Hematopoietic multipotent progenitor cell treated with erythropoietin and hydrocortisone succinate and interleukin-3 and kit ligand, for 17 days (in vitro differentiated cells): Measurements from ENCODE around the gene NCK2.

ENCODE experiments used
- DNase-seq: peaks from one replicate; pipeline ENCODE4 v3.0.0-alpha.2; 2015; ENCODE audit warnings: low spot score

The NCK2 gene

GRCh38 chr2:105736145-105736544 lies 8.6 kb upstream of the NCK2 start:
- no peak for DNase-seq

GRCh38 chr2:105737980-105738657 lies 6.6 kb upstream of the NCK2 start:
- no peak for DNase-seq

DNA sequence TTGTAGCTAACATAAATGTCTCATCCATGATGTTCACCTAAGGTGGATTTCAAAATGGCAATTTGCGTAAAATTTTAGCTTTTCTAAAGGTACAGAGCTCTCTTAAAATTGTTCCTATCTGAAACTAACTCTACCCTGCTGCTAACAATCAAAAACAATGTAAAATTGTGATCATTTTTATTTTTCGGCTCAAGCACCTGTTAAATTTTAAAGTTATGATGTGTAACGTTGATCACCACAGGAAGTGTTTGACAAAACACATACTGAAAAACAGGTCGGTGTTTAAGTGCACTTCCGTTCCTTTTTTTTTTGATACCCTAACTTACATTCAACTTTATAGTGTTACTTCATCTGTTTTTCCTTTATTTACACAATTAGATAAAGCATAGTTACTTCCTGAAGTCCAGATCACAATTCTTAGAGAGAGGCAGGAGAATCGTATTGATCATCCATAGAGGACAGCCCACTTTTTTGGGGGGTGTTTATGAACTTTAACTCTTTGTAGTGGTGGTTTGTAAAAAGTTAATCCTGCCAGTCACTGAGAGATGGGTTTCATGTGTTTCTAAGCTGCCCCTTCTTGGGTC lies 6.0 kb upstream of the NCK2 start:
- DNase-seq: no peak

GRCh38 chr2:105739426-105739825 lies 5.3 kb upstream of the NCK2 start:
- DNase-seq: no peak

DNA sequence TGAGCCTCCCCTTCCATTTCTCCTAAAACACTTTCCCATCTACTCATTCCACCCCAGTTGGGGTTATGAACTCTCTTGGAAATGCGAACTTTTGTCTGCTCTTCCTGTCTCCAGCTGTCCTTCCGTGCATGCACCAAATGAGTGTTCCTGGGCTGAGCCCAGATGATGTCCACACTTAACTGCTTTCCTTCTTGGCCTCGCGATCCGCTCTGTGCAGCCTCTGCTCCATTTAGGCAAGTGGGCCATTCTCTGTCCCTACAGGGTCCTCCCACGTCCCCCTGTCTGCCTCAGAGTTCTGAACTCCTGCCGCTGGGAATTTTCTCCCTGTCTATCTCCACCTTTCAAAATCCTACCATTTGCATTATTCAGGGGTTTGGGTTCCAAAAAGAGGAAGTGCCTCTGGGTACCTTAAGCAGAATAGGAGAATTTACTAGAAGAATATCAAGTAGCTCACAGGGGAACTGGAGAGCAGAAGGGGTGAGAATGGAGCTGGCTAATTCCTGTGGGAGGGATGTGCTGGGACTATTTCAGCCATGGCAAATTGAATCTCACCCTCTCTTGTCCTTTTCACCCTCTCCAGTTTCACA lies 4.7 kb upstream of the NCK2 start:
- DNase-seq: no peak

- no peak for DNase-seq
These were observed 3.5 kb upstream of the NCK2 start for GRCh38 chr2:105741174-105741573.

DNA sequence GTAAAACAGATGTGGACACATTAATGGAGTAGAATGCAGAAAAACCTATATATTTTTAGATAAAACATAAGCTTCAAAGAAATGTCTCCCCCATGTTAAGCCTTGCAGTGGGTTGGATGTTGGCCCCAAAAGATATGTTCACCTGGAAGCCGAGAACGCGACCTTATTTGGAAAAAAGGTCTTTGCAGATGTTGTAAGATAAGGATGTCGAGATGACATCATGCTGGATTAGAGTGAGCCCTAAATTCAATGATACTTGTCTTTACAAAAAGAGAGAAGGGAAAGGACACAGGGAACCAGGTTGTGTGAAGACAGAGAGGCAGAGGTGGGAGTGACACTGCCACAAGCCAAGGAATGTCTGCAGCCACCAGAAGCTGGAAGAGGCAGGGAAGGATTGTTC lies 3.1 kb upstream of the NCK2 start:
- DNase-seq: no peak

DNA sequence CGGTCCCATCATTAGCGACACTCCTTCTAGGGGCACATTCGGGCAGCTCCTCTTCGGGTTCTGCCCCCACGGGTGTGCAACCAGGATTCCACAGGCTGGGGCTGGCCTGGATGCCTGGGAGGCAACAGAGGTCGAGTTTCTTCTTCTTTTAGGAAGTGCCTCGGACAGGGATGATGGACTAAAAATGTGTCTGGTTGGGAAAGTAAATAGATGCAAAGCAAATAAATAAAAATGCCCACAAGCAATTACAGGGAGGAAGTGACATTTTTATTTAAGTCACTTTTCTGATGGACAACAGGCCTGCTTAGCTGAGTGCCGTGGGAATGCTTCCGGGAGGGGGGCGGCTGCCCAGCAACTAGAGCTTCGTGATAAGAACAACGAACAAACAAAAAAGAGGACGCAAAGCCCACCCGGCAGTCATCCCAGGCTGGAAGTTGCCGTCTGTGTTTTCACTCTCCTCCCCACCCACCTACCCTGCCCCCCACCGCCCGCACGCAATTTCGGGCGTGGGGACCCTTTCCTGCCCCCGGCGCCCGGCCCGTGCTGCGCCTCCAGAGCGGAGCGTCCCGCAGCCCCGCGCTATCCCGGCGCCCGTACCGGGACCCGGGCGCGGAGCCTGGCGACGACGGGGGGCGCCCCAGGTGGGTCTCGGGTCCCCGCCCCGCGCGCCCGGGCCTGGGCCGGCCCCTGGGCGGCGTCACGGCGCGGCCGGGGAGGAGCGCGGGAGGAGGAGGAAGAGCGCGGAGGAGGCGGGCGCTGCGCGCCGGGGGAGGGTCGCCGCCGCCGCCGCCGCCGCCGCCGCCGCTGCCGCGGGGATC lies 412 bp upstream of the NCK2 start:
- no peak for DNase-seq

DNA sequence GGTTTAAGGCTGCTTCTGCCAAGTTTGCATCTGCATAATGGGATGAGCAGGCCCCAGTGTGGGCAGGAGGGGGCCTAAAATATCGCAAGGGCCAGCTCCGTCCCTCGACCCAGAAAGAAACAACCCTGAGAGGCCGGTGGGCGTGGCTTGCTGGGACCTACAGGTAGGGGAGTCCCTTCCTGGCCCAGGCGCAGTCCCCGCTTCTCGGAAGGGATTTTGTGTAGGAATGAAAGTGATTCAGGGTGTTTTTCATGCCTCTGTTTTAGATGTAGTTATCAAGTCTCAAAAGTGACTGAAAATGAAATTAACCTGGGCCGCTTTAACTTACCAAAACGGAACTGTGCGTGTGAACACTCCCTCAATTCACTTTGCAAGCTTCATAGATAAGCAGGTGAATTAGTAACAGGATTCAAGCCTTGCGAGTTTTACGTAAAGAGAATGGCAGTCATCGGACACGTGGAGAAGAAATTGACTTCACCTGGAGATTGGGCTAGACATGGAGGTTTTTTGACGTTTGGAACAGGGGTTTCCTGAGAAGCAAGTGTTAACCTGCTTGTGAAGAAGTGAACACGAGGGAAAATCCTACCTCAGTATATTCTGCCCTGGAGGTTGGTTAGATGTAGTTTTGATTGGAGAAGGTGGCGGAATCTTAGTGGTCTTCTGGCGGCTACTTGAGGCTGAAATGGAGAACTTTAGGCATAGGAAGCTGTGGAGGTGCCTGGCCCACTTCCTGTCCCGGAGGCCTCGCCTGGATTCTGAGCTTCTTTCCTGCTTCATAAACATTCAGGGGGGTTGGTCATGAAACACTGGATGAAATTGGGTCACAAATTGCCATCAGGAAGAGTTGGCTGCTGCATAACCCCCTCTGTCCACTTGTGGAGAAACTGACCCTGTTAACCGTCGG lies 1.7 kb downstream of the NCK2 start:
- DNase-seq: no peak

GRCh38 chr2:105747254-105747894 lies 2.7 kb downstream of the NCK2 start:
- DNase-seq: no peak

GRCh38 chr2:105747991-105748390 lies 3.3 kb downstream of the NCK2 start:
- no peak for DNase-seq

GRCh38 chr2:105748566-105748965 lies 3.9 kb downstream of the NCK2 start:
- no peak for DNase-seq

- DNase-seq: no peak
These were observed 5.1 kb downstream of the NCK2 start for GRCh38 chr2:105749583-105750400.

GRCh38 chr2:105750735-105751134 lies 6.0 kb downstream of the NCK2 start:
- no peak for DNase-seq

DNA sequence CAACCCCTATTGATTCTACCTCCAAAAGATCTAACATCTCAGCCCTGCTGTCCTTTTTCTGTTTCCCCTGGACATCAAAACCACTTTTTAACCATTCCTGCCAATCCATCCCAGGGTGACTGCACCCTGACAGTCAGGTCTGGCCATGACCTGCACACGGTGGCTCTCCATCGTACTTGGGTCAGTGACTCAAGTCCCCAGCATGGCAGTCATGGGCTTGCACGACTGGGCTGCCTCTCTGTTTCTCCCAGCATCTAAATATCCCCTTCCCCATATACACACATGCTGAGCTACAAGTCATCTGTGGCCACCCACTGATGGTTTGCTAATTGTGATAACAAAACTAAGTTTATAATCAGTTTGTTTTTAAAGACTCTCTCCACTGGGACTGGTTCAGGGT lies 6.6 kb downstream of the NCK2 start:
- DNase-seq: no peak

DNA sequence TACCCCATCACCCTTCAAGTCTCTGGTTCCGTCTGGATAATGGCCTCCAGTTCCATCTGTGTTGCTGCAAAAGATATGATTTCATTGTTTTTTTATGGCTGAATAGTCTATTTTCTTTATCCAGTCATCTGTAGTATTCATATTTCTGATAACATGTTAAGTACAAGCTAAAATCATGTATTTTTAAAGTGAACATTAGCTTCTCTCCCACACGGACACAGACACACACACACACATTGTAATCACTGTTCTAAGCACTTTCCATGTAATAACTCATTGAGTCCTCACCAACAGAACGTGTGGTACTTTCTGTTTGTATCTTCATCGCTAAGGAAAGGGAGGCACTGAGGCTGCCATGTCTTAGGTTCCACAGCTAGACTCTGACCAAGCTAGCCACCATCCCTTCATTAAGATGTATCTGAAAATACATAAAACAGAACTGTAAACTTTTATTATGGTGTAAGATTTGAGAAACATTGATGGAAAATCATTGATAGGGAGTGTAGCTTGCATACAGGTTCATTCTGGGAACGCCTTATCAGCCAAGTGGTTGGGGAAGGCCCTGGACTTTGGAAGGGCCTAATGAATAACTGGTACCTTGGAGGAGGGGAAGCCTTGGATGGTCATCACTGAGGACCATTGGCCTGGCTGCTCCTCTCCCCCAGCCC lies 8.1 kb downstream of the NCK2 start:
- no peak for DNase-seq

DNA sequence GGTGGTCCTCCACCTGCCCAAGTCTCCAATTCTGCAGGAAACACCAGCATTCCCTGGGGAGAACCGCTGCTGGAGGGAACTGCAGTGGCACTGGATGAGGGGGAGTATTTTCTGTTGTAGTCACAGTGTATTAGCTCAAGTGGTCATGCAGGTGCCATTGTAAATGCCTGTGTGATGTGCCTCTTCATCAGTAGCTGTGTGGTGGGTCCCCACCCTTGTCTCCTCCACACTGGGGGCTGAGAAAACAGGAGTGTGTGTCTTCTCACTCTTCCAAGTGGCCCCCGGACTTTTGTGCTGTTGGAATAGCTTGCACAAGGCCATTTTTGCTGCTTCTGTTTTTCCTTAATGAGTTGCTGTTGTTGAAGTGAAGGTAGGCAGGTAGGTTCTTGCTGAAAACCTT lies 8.7 kb downstream of the NCK2 start:
- DNase-seq: no peak

DNA sequence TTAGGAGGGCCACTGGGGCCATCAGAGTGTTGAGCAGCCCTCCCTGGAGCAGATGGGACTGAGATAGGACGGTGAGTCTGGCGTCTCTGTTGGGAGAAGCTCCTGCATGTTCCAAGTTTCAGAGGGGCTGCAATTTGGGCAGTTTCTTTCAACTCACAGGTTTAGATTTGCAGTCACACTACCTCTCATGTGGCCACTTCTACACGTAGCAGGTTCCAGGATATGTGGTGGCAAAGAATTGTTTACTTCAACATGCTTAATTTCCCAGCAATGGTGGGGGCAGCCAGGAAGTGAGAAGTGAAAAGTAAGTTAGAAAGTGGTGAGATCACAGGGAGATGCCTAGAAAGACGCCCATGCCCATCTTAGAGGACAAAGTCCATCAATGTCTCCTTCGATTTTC lies 9.3 kb downstream of the NCK2 start:
- DNase-seq: no peak

GRCh38 chr2:105754994-105755393 lies 10.3 kb downstream of the NCK2 start:
- no peak for DNase-seq

DNA sequence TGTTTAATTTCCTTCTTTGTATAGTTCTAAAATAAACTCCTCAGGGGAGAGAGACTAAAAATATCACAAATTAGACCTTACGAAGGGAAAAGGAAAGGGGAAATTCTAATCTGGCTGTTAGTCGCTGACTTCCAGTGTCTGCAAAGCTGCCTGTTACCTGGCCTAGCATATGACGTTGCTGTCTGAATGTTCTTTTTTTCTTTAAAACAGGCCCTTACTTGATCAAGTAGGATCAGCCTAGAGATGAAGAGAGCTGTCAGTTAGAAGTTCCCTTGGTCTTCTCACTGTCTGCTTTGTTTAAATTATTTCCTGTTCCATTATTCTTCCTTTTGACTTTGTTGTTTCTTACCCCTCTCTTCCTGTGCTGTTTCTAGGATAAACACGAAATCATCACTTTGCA lies 11.2 kb downstream of the NCK2 start:
- no peak for DNase-seq
